Measurements from ENCODE around the gene PTEN.

PTEN gene

GRCh38 chr10:87987206-87987605 lies 123.8 kb downstream of the PTEN start:
- DNase-seq, result no peak

- DNase-seq, result no peak
Measured at GRCh38 chr10:87991946-87992345, 128.5 kb downstream of the PTEN start.

DNA sequence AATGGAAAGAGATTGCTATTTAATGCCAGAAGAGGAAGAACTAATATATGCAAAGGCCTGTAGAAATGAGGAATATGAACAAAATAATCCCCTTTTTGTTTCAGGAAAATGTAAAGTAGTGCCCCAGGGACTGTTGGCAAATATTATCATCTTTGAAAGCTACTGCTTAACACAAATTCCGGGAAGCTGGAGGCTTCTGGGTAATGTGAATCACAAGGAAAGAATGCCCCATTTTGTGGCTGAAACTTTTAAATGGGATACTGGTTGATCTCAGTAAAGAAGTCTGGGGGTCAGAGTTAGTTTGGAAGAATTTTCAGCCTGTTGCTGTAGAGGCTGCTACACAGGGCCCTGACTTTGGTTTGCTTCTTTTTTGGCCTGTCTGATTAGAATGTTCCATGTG lies 141.0 kb downstream of the PTEN start:
- no peak for DNase-seq

- DNase-seq, result no peak
Measured at GRCh38 chr10:88006261-88006660, 142.8 kb downstream of the PTEN start.

DNA sequence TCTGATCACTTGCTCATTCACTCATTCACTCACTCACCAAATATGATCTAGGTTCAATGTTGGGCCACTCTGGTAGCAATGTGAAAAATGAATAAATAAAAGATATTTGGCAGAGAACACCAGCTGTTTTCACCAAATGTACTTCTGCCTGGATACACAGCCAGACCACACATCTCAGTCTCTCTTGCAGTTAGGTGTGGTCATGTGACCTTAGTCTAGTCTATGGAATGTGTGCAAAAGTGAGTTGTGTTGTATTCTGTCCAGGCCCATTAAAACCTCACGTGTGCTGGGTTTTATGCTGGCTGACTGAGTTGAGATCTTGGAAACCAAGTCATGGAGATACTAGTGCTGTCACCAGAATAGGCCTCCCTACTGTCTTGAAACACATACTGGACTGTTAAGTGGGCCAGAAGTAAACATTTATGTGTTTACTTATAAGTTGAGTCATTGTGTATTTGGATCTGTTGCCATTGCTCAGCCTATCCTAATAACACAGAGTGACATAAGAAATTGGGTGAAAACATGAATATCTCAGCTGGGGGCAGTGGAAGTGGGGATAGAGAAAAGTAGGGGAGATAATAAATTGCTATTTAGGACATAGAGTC lies 145.5 kb downstream of the PTEN start:
- no peak for DNase-seq

- DNase-seq, result no peak
Measured at GRCh38 chr10:88012641-88013040, 149.2 kb downstream of the PTEN start.

GRCh38 chr10:88017781-88018180 lies 154.4 kb downstream of the PTEN start:
- no peak for DNase-seq

DNA sequence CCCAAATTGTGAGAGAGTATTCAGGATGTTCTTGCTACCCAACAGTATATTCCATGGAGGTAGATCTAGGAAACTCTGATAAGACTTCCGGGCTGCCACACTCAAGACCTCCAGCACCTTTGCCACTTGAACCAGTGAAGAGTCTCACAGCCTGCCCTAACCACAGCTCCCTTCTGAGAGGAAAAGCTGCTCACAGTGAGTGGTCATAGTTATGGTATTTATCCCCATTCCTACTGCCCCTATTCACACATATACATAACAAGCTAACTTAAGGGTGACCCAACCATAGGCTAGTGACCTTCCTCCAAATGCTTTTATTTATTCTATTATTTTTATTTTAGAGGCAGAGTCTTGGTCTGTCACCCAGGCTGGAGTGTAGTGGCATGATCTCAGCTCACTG lies 156.3 kb downstream of the PTEN start:
- no peak for DNase-seq
